GM10248 (cell line): ENCODE measurements around the gene MPV17.

Experiments
- CTCF ChIA-PET: fragments of 300-600 bp; sonication (Branson Sonifier 250); formaldehyde crosslinking; extraction: SDS; loops from one replicate; lab custom pipeline; 2021; ENCODE audit warnings: antibody characterized with exemption; lab: Yijun Ruan, JAX
- POLR2A ChIA-PET: fragments of 350-650 bp; sonication (Branson Sonifier 250); formaldehyde crosslinking; extraction: SDS; loops from one replicate; lab custom pipeline; 2020; ENCODE audit warnings: antibody characterized with exemption; lab: Yijun Ruan, JAX
- DNase-seq: peaks from one replicate; pipeline ENCODE4 v3.0.0; 2012; ENCODE audit errors: extremely low spot score
- CTCF ChIP-seq: IDR thresholded peaks from 2 replicates; pipeline ENCODE4 v1.5.1; 2012; ENCODE audit warnings: mild to moderate bottlenecking, low read depth; ENCODE audit errors: extremely low read depth, missing control alignments, control extremely low read depth

MPV17 gene

GRCh38 chr2:27351802-27352598 lies 29.1 kb upstream of the MPV17 start:
- ChIA-PET CTCF (interaction anchor here (1.1 to 1.4 kb wide), 2 partner anchors 28 to 85 kb away, joined by 3 to 4 read pairs; no protein-coding TSS in a partner anchor), POLR2A (interaction anchor here (0.7 kb wide), 1 partner anchor 9 kb away, joined by 3 read pairs; no protein-coding TSS in a partner anchor)
- DNase-seq, result no peak
- TF ChIP-seq CTCF, result no peak

- ChIA-PET POLR2A (interaction anchor here (0.6 kb wide), 1 partner anchor 312 kb away, joined by 3 read pairs; no protein-coding TSS in a partner anchor), CTCF (interaction anchor here (0.6 to 1.8 kb wide), 4 partner anchors 14 to 270 kb away, joined by 3 to 4 read pairs (median 4); partner anchors contain the start of gene NRBP1)
Observed at GRCh38 chr2:27350106-27350693, 27.3 kb upstream of the MPV17 start.

GRCh38 chr2:27347641-27348040 lies 24.7 kb upstream of the MPV17 start:
- TF ChIP-seq CTCF, result no peak
- CTCF ChIA-PET, result interaction anchor here (0.6 to 1.4 kb wide), 2 partner anchors 13 to 17 kb away, joined by 3 read pairs; no protein-coding TSS in a partner anchor
- POLR2A ChIA-PET, result no interaction called here
- DNase-seq, result no peak

More at GRCh38 chr2:27350106-27350693, 27.3 kb upstream of the MPV17 start:
- no peak for DNase-seq
- no peak for TF ChIP-seq CTCF

GRCh38 chr2:27336173-27336572 lies 13.3 kb upstream of the MPV17 start:
- no peak for TF ChIP-seq CTCF
- ChIA-PET CTCF (interaction anchor here (0.8 to 1.5 kb wide), 4 partner anchors 9 to 181 kb away, joined by 3 to 4 read pairs (median 4); no protein-coding TSS in a partner anchor), POLR2A (no interaction called here)

GRCh38 chr2:27335311-27335710 lies 12.4 kb upstream of the MPV17 start:
- no peak for DNase-seq
- TF ChIP-seq CTCF, result no peak
- ChIA-PET CTCF (interaction anchor here (1.1 to 1.2 kb wide), 3 partner anchors 9 to 32 kb away, joined by 3 to 4 read pairs (median 4); no protein-coding TSS in a partner anchor), POLR2A (no interaction called here)

More at GRCh38 chr2:27336173-27336572, 13.3 kb upstream of the MPV17 start:
- no peak for DNase-seq

GRCh38 chr2:27324720-27325119 lies 1.8 kb upstream of the MPV17 start:
- ChIA-PET POLR2A (no interaction called here), CTCF (interaction anchor here (0.9 to 5.0 kb wide), 3 partner anchors 21 to 75 kb away, joined by 3 to 33 read pairs (median 3); partner anchors contain the start of gene TRIM54)
- DNase-seq, result no peak
- TF ChIP-seq CTCF, result no peak
